ENCODE measurements around the gene PABPN1L. TPM values are rescaled to one million over a fixed set of nuclear protein-coding genes. Genes with fewer than 3 reads are reported as not detected.

PABPN1L gene
- total and polyA plus RNA-seq, 2 donors (not counting 1 experiment from before 2014, with no cell fraction given): 0.21 to 0.84 TPM

- peaks cover under 1 to 4% of the 10 kb centered on the region in 2 donors for H3K4me1 ChIP-seq (ENCODE audit: control insufficient read depth in 2 of 2, insufficient read depth in 2 of 2, low read length in 2 of 2)
- peaks cover 28% of the 10 kb centered on the region for H3K79me2 ChIP-seq (ENCODE audit: control insufficient read depth, insufficient read depth, low read length)
- no peak overlapping the region for H3K27ac Mint-ChIP-seq
- ChIA-PET POLR2A (no interaction called here), CTCF (no interaction called here)
- H4K20me1 ChIP-seq (ENCODE audit: control insufficient read depth, insufficient read depth, low read length, poor library complexity, severe bottlenecking): peaks cover 10% of the 10 kb centered on the region
- no peak for DNase-seq
- ATAC-seq (ENCODE audit: low read depth): no peak
- H3K27me3 ChIP-seq (replicated peaks in 1 of 4; ENCODE audit: control extremely low read depth in 1 of 4, control insufficient read depth in 3 of 4, insufficient read depth in 4 of 4, low read length in 3 of 4): peaks cover 0 to 6% (median 0%) of the 10 kb centered on the region in 4 experiments
- no peak overlapping the region for H3K4me2 ChIP-seq (replicated peaks; ENCODE audit: low read depth, low read length, poor library complexity, severe bottlenecking)
- H3K4me3 Mint-ChIP-seq: no peak overlapping the region
- H3K9ac ChIP-seq (ENCODE audit: low read length): no peak overlapping the region
- no peak overlapping the region for H2AFZ ChIP-seq (ENCODE audit: insufficient read depth, low read depth, low read length, poor library complexity, severe bottlenecking)
- H3K4me3 ChIP-seq (ENCODE audit: control extremely low read depth in 1 of 5, extremely low read depth in 1 of 5, insufficient read depth in 1 of 5, low read depth in 2 of 5, low read length in 4 of 5): no peak overlapping the region
- peaks cover 0 to 35% of the 10 kb centered on the region in 2 experiments for H3K36me3 ChIP-seq (replicated peaks in 1 of 2; ENCODE audit: control extremely low read depth in 1 of 2, control insufficient read depth in 1 of 2, extremely low read depth in 1 of 2, insufficient read depth in 2 of 2, low read length in 1 of 2)
- intact Hi-C loops (cut with micrococcal nuclease): no loop called here
- no peaks in the 10 kb centered on the region for H3K9me3 Mint-ChIP-seq (ENCODE audit: insufficient read depth)
- no peaks in the 10 kb centered on the region for H3K9me3 ChIP-seq (ENCODE audit: control extremely low read depth in 1 of 3, control insufficient read depth in 2 of 3, insufficient read depth in 1 of 3, low read length in 2 of 3)
- 93% methylated on average over 12 of the region's 13 CpGs for WGBS (ENCODE audit: insufficient coverage)
- H3K27me3 Mint-ChIP-seq: peaks cover 1% of the 10 kb centered on the region
- TF ChIP-seq EZH2 (IDR thresholded peaks at IDR 0.05; ENCODE audit: borderline replicate concordance, insufficient read depth, low read depth, low read length, poor library complexity, severe bottlenecking) (no peak), CTCF (IDR thresholded peaks at IDR 0.05) (no peak)
- peaks cover 7% of the 10 kb centered on the region for H3K4me1 Mint-ChIP-seq
- no peak overlapping the region for H3K27ac ChIP-seq (ENCODE audit: low read length in 2 of 2)
Observed at GRCh38 chr16:88863426-88863825, 3.0 kb downstream of the PABPN1L start.

- Mint-ChIP-seq H3K9me3 (ENCODE audit: insufficient read depth) (no peaks in the 10 kb centered on the region), H3K27ac (no peak overlapping the region), H3K4me1 (peaks cover 11% of the 10 kb centered on the region), H3K4me3 (no peak overlapping the region), H3K27me3 (no peaks in the 10 kb centered on the region)
- ATAC-seq (ENCODE audit: low read depth) (no peak), DNase-seq (no peak)
- CTCF ChIA-PET: no interaction called here
- Histone ChIP-seq H3K36me3 (replicated peaks in 1 of 2; ENCODE audit: control extremely low read depth in 1 of 2, control insufficient read depth in 1 of 2, extremely low read depth in 1 of 2, insufficient read depth in 2 of 2, low read length in 1 of 2) (peaks cover 0 to 35% of the 10 kb centered on the region in 2 experiments), H3K4me2 (replicated peaks; ENCODE audit: low read depth, low read length, poor library complexity, severe bottlenecking) (no peak overlapping the region), H3K79me2 (ENCODE audit: control insufficient read depth, insufficient read depth, low read length) (peaks cover 33% of the 10 kb centered on the region), H4K20me1 (ENCODE audit: control insufficient read depth, insufficient read depth, low read length, poor library complexity, severe bottlenecking) (peaks cover 15% of the 10 kb centered on the region), H3K9ac (ENCODE audit: low read length) (no peak overlapping the region), H3K9me3 (ENCODE audit: control extremely low read depth in 1 of 3, control insufficient read depth in 2 of 3, insufficient read depth in 1 of 3, low read length in 2 of 3) (no peaks in the 10 kb centered on the region), H3K4me1 (ENCODE audit: control insufficient read depth in 2 of 2, insufficient read depth in 2 of 2, low read length in 2 of 2) (peaks cover 5 to 9% of the 10 kb centered on the region in 2 donors), H3K4me3 (ENCODE audit: control extremely low read depth in 1 of 5, extremely low read depth in 1 of 5, insufficient read depth in 1 of 5, low read depth in 2 of 5, low read length in 4 of 5) (no peak overlapping the region), H2AFZ (ENCODE audit: insufficient read depth, low read depth, low read length, poor library complexity, severe bottlenecking) (no peak overlapping the region), H3K27me3 (replicated peaks in 1 of 4; ENCODE audit: control extremely low read depth in 1 of 4, control insufficient read depth in 3 of 4, insufficient read depth in 4 of 4, low read length in 3 of 4) (peaks cover 0 to 4% (median 0%) of the 10 kb centered on the region in 4 experiments), H3K27ac (ENCODE audit: low read length in 2 of 2) (no peak overlapping the region)
- intact Hi-C loops (cut with micrococcal nuclease): no loop called here
- TF ChIP-seq CTCF (IDR thresholded peaks at IDR 0.05) (no peak), EZH2 (IDR thresholded peaks at IDR 0.05; ENCODE audit: borderline replicate concordance, insufficient read depth, low read depth, low read length, poor library complexity, severe bottlenecking) (no peak)
- POLR2A ChIA-PET: no interaction called here
- WGBS (ENCODE audit: insufficient coverage): 96% methylated on average over 13 of the region's 25 CpGs
Observed at GRCh38 chr16:88862968-88863367, 3.5 kb downstream of the PABPN1L start.
